GM19328 (cell line): Measurements from ENCODE around the gene ARL6IP1.
"Not testable (repeated sequence)": the region's sequence is repeated elsewhere in the genome, so short reads cannot be mapped to it uniquely, and the experiment has no call there.

ENCODE experiments used
- ATAC-seq: cut with Tn5 transposase; IDR thresholded peaks from one replicate; pipeline ENCODE4 v1.9.1; 2021; ENCODE audit warnings: mild to moderate bottlenecking, moderate library complexity; ENCODE audit not compliant: unreplicated experiment

ARL6IP1 gene

GRCh38 chr16:18800293-18800692 is 1.1 kb downstream of the ARL6IP1 start:
- no peak for ATAC-seq

GRCh38 chr16:18799500-18799899 is 1.8 kb downstream of the ARL6IP1 start:
- no peak for ATAC-seq

GRCh38 chr16:18797746-18798145 is 3.6 kb downstream of the ARL6IP1 start:
- no peak for ATAC-seq

- no peak for ATAC-seq
Measured at GRCh38 chr16:18796377-18796776, 5.0 kb downstream of the ARL6IP1 start.

GRCh38 chr16:18792836-18793433 is 8.4 kb downstream of the ARL6IP1 start:
- ATAC-seq: no peak

GRCh38 chr16:18789850-18790706 is 11.3 kb downstream of the ARL6IP1 start, which contains the start of gene RPS15A:
RPS15A (minus strand) TSS chr16:18790334; CDS start chr16:18789113, 1,221 bp downstream.
- ATAC-seq: peak; percentile 81

- no peak for ATAC-seq
Measured at GRCh38 chr16:18789515-18789849, 11.9 kb downstream of the ARL6IP1 start.

GRCh38 chr16:18788828-18789514 is 12.4 kb downstream of the ARL6IP1 start:
- ATAC-seq: no peak

GRCh38 chr16:18784917-18785623 is 16.3 kb downstream of the ARL6IP1 start:
- no peak for ATAC-seq

GRCh38 chr16:18783430-18784341 is 17.7 kb downstream of the ARL6IP1 start:
- no peak for ATAC-seq

GRCh38 chr16:18782697-18783429 is 18.5 kb downstream of the ARL6IP1 start:
- no peak for ATAC-seq

- not testable (repeated sequence) for ATAC-seq
Measured at GRCh38 chr16:18781232-18781631, 20.1 kb downstream of the ARL6IP1 start.

- ATAC-seq: not testable (repeated sequence)
Measured at GRCh38 chr16:18780460-18781026, 20.8 kb downstream of the ARL6IP1 start.

GRCh38 chr16:18777664-18778063 is 23.7 kb downstream of the ARL6IP1 start:
- ATAC-seq: not testable (repeated sequence)

GRCh38 chr16:18776334-18776733 is 25.0 kb downstream of the ARL6IP1 start:
- ATAC-seq: not testable (repeated sequence)

GRCh38 chr16:18774651-18775050 is 26.7 kb downstream of the ARL6IP1 start:
- ATAC-seq: not testable (repeated sequence)

GRCh38 chr16:18772171-18772570 is 29.2 kb downstream of the ARL6IP1 start:
- ATAC-seq: not testable (repeated sequence)

GRCh38 chr16:18770336-18770962 is 30.9 kb downstream of the ARL6IP1 start:
- ATAC-seq: not testable (repeated sequence)
